NCI-H1930 (cell line): ENCODE results near the gene STC2.

Experiments used
- DNase-seq, 2 experiments: peaks; one replicate each; lab custom pipeline; 2025; lab: John Stamatoyannopoulos, UW

Gene STC2

GRCh38 chr5:173312821-173313220 is 15.4 kb downstream of the STC2 start:
- no peak for DNase-seq

- DNase-seq: no peak
These were observed 16.2 kb downstream of the STC2 start for GRCh38 chr5:173311818-173312585.

DNA sequence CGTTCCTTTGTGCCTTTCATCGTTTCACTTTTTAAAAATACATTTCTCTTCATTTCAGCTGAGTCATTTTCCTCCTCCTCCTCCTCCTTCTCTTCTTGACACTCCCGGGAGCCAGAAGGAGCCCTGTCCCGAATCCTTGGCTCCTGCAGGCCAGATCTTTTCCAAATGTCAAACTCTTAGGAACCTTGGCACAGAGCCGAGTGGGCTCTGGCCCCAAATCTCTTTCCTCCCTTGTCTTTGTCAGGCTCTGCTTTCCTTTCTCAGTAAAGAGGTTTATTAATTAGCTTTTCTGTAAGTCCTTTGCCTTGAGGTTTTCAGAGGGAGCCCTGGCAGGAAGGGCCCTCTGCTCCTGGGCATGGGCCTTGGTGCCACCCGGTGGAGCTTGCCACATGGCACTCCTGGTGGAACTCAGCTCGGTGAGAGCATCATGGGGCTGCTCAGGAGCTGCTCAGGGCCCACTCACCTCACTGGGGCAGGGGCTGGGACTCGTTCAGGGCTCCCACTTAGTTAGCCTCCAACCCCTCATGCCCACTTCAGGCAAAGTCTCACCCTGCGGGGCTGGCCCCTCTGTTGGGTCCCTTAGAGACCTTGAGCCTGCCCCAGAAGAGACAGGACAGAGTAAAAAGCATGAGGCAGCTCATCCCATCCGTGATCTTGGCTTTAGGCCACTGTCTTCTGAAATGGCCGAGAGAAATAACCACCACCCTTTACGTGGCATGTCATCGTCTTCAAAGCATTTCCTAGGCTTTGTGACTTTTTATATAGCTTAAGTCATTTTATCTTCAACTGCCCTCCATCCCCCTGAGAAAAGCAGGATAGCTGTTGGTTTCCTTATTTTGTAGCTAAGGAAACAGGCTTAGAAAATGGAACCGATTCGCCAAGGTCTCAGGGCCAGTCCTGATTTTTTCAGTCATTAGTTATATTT is 17.1 kb downstream of the STC2 start:
- no peak for DNase-seq

GRCh38 chr5:173310218-173310769 is 17.9 kb downstream of the STC2 start:
- no peak for DNase-seq

DNA sequence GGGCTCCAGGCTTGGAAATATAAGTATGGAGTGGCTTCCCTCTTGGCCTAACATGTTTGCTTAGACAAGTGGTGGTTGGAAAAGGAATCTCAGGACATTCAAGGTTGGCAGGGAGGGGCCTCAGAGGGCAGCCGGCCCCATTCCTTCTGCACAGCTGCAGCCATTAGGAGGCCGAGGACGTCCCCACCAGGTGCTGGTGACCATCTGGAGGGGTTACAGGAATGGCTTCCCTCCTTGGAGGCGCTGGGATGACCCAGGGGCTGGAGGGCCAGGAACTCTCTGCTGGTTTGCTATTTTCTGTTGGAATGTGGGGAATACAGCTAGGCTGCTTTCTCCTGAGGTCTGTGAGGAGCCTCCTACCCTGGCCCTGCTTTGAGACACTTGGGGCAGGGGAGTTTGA is 18.5 kb downstream of the STC2 start:
- no peak for DNase-seq

DNA sequence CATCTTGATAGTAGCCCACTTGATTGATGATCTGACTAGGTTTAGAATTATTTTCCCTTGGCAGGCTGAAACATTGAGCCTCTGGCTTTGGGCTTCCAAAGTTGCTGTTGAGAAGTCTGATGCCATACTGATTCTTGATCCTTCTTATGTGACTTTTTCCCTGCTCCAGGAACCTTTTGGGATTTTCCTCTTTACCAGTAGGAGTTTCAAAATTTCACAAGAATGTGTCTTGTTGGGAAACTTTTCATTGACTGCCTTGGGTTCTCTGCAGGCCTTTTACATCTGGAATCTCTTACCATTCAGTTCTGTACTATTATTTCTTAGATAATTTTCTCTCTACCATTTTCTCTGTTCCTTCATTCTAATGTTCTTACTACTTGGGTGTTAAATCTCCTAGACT is 20.0 kb downstream of the STC2 start:
- no peak for DNase-seq

- no peak for DNase-seq
These were observed 20.5 kb downstream of the STC2 start for GRCh38 chr5:173307695-173308094.

DNA sequence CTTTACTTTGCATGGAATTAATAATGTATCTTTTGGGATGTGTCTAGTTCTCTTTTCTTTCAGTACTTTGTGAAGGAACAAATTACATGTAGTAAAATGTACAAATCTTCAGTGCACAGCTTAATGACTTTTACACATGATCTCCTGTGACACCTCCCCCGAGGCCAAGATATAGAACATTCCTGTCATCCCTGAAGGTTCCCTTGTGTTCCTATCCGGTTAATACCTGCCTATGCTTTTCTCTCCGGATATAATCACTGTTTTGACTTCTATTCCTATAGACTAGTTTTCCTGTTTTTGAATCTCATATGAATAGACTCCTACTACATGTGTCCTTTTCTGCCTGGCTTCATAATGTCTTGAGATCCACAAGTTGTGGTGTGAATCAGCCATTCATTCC is 21.5 kb downstream of the STC2 start:
- DNase-seq: no peak

DNA sequence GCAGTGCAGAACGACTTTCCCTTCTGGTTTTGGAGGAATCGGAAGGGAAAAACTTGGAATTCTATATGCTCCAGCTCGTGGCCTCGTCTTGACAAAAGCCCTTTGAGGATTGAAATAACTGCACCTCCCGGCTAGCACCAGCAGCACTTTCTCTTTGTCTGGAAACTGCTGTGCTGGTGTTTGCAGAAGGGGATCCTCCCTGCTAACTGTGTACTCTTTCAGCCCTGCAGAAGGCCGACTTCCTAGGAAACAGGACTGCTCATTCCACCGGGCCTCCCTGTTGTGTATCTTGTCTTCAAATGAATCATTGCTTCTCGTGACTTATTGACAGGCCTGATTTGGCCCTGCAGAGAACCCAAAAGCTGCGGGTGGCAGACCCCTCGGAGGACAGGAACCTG is 23.6 kb downstream of the STC2 start:
- DNase-seq: no peak

- DNase-seq: no peak
These were observed 24.2 kb downstream of the STC2 start for GRCh38 chr5:173303878-173304590.

DNA sequence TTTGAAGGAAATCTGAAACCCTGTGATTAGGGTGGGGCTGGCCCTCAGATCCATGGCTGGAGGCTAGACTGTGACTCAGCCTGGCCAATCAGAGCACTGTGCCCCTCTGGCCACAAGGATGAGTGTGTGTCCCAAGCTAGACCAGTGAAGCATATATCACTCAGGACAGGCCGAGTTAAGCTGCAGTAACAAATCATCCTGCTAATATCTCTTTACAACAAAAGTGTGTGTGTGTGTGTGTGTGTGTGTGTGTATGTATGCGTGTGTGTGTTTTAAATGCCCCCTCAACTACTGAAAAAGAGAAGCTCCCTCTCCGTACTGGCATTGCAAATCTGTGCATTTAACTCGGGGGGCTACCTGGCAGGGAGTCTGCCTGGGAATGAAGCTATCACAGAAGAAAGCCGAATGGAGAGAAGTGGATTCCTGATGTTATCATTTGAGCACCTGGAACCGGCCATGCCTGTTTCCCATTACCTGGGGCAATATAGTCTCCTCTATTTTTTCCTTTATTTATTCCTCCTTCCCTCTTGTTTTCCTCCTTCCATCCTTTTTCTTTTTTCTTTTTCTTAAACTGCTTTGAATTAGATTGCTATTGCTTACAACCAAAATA is 25.6 kb downstream of the STC2 start:
- no peak for DNase-seq

DNA sequence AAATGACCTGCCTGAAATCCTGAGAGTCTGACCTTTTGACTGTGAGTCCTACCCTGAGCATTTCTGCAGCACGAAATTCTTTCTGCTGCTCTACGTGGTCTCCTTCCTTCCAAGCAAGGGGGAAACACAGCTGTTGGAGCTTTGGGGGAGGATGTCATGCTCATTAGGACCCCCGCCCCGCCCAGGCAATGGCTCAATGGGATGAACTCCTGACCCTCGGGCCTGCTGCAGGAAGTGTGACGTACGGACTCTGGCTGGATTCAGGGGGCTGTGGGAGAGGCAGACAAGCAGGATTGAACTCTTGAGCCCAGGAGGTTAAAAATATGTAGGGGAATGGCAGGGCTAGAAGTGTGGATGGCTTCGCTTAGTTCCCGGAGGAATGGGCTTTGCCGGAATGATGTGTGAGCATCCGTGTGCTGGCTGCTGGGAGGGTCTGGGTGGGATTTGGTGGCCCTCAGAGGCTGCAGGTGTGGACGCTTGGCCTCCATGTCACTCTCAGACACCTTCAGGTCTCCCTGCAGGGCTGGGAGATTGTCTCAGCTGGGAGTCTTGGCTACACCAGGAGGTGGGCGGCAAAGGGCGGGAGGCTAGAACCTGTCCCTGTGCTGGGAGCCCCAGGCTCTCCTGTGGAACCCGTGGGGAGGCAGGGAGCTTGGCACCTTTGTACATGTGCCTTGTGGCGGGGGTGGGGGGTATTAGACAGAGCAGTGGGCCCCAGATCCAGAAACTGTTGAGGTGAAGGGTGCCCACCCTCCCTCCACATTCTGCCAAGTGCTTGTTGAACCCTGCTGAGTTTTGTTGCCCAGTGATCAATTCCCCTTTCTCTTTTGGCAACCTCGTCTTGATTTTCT is 26.3 kb downstream of the STC2 start:
- DNase-seq: no peak

DNA sequence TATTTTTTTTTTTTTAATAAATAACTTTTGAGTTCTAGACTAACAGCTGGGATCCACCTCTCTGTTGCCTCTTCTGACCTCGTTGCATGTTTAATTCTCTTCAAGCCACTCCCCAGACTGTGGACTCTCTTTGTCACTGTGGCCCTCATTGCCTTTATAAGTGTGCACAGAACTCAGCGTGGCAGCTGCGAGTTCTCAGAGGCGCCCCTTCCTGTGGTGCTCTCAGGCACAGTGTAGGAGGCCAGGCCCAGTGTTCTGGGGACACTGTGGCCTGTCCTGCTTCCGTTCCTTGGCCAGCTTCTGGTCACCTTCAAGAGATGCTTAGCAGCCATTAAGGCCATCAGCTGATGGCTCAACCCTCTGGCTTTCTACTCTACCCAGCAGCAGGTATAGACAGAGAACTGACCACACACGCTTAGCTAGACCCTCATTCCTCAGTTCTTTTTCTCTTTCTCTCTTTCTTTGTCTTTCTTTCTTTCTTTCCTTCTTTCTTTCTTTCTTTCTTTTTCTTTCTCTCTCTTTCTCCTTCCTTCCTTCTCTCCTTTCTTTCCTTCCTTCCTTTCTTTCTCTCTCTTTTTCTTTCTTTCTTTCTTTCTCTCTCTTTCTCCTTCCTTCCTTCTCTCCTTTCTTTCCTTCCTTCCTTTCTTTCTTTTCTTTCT is 27.7 kb downstream of the STC2 start:
- no peak for DNase-seq

- DNase-seq: no peak
These were observed 28.4 kb downstream of the STC2 start for GRCh38 chr5:173299820-173300219.

DNA sequence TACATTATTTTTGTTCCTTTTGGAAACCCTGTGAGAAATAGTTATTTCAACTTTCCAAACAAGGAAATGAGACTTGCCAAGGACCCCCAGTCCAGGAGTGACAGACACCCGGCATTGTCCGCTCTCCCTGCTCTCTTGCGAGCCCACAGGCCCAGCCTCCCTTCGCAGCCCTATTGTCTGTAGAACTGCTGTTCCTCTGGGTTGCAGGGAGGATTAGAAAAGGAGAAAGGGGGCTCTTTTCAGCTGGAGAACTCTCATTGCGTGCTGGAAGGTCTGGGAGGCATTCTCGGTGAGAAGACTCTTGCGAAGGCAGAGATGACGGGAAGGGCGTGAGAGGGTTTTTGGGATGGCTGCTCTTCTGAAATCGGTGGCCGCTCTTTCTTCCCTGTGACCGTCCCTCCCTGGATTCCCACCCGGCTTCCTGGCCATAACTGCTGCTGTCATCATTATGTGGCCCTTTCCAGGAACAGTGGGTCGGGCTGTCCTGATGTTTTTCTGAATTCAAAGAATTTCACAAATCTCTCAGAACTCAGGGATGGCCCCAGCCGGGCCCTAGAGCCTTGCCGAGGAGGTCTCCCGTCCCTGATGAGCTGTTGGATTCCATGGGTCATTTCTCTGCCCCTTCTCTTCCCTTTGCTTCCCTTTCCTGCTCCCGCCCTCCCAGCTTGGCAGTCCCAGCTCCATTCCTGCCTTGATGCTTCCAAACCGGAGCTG is 29.8 kb downstream of the STC2 start:
- DNase-seq: no peak

DNA sequence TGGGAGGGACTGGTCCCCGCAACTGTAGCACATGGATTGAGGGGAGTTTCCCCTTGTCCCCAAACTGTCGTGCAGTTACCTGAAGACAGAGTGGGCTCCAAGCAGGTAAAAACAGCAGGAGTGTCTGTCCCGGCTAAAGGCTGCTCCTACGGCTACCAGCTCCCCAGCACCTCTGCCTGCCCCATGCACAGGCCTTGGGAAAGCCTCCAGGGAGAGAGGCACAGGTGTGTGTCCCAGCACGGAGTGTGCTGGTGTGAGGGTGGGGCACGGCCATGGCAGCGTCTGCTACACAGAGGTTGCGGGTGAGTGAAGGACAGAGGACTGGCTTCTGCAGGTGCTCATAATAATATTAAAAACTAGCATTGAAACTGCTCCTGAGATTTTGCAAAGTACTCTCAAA is 30.4 kb downstream of the STC2 start:
- DNase-seq: no peak

- DNase-seq: no peak
These were observed 31.2 kb downstream of the STC2 start for GRCh38 chr5:173296737-173297676.

GRCh38 chr5:173295796-173296195 is 32.4 kb downstream of the STC2 start:
- no peak for DNase-seq
